Stomach (tissue), 9 donors: Measurements from ENCODE around the gene SMIM17. TPM values are rescaled to one million over a fixed set of nuclear protein-coding genes. Genes with fewer than 3 reads are reported as not detected.

Source experiments
- DNase-seq, 2 donors: peaks; one replicate each; pipeline versions ENCODE4 v3.0.0 to v3.0.0-alpha.2; 2013 to 2019
- H3K27ac ChIP-seq, 5 donors: fragments of 200-600 bp in 4 of 5; sonication (generic) in 4 of 5; one replicate each; pipeline ENCODE4 v1.5.1; 2013 to 2019; ENCODE audit warnings: mild to moderate bottlenecking in 1 of 5, moderate library complexity in 1 of 5
- H3K27me3 ChIP-seq, 3 donors: fragments of 200-600 bp; sonication (generic); one replicate each; pipeline ENCODE4 v1.5.1; 2017 to 2019; ENCODE audit warnings: mixed run types in 1 of 3
- H3K36me3 ChIP-seq, 4 donors: fragments of 200-600 bp; sonication (generic); 1 replicate in 3 of 4; 2 replicates in 1 of 4; pipeline ENCODE4 v1.5.1; 2016 to 2019
- H3K4me1 ChIP-seq, 4 donors: fragments of 200-600 bp; sonication (generic); one replicate each; pipeline ENCODE4 v1.5.1; 2016 to 2019
- H3K4me3 ChIP-seq, 4 donors: fragments of 200-600 bp; sonication (generic) in 3 of 4; one replicate each; pipeline ENCODE4 v1.5.1; 2016 to 2019; ENCODE audit warnings: mild to moderate bottlenecking in 1 of 4
- H3K9me3 ChIP-seq, 4 donors: fragments of 200-600 bp; sonication (generic); one replicate each; pipeline ENCODE4 v1.5.1; 2016 to 2019
- EP300 ChIP-seq: sonication (generic); formaldehyde crosslinking; IDR thresholded peaks from one replicate; pipeline ENCODE4 v1.6.1; 2017; ENCODE audit warnings: antibody characterized with exemption
- POLR2A ChIP-seq, 4 donors: fragments of 450-650 bp; IDR thresholded peaks; one replicate each; pipeline ENCODE4 v1.6.1; 2016; ENCODE audit warnings: antibody characterized with exemption in 4 of 4, control low read depth in 2 of 4, mild to moderate bottlenecking in 1 of 4, moderate library complexity in 1 of 4
- POLR2AphosphoS5 ChIP-seq, 3 donors: sonication (generic); formaldehyde crosslinking; IDR thresholded peaks; one replicate each; pipeline ENCODE4 v1.6.1; 2016; ENCODE audit warnings: antibody characterized with exemption in 3 of 3
- WGBS, 5 donors: extraction: QIAGEN DNeasy Blood & Tissue Kit in 3 of 5; methylation state at CpG; one replicate each; pipeline versions ENCODE4 v1.1.5 to v1.1.7; 2013 to 2018; 5-methylcytosine and 5-hydroxymethylcytosine counted together
- intact Hi-C: fragments of 100-400 bp; cut with DNase I; formaldehyde crosslinking; loops from one replicate; pipeline ENCODE4 v1.15.1; 2023; ENCODE audit warnings: low total_unique reads
- polyA plus RNA-seq, 3 donors: library from polyadenylated mRNA; stranded (reverse); fragments of 200-250 nt; gene quantifications; one replicate each; pipeline ENCODE4 v1.2.3, GENCODE V29; 2013
- total RNA-seq, 5 donors: library from RNA; depleted of rRNA; stranded (reverse); fragments of >200 nt; gene quantifications; one replicate each; pipeline versions ENCODE4 v1.1.0 to v1.2.3, GENCODE V29; 2014 to 2016
- TF ChIP-seq, protein P1 (sequence below), 7 experiments: fragments of 450-650 bp in 4 of 7; fragments of 200-600 bp in 3 of 7; sonication (generic) in 3 of 7; IDR thresholded peaks; one replicate each; pipeline ENCODE4 v1.5.1; 2016 to 2019; ENCODE audit warnings: antibody characterized with exemption in 7 of 7, control low read depth in 2 of 7, mild to moderate bottlenecking in 1 of 7
- donor health status: healthy with polysubstance abuse.
- donor health status: Bipolar disorder and iron deficiency.
- donor health status: healthy.

Gene SMIM17
- total and polyA plus RNA-seq, 8 donors, result 0.13 to 1.1 TPM; not detected in 6

DNA sequence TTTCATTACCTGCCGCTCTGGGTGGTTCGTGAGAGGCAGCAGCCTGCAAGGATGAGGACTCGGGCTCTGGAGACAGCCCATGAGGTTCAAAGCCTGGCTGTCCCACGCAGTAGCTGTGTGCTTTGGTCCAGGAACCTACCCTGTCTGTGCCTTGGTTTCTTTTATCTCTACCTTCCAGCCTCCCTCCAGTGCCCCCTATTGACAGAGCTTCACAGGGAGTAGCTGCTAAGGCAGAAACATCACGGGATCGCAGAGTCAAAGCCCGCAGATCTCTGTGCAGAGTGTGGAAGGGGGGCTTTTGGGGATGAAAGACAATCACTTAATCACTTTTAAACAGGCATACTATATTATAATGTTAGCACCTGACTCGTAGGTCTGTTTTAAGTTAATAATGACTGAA, 31.7 kb upstream of the SMIM17 start:
- Histone ChIP-seq H3K36me3 (peaks cover 3 to 73% (median 43%) of the 10 kb centered on the region in 4 donors), H3K9me3 (peaks cover 30 to 100% (median 77%) of the 10 kb centered on the region in 4 donors), H3K27ac (no peak overlapping the region), H3K27me3 (no peaks in the 10 kb centered on the region), H3K4me3 (no peak overlapping the region), H3K4me1 (no peaks in the 10 kb centered on the region)
- TF ChIP-seq POLR2A (IDR thresholded peaks at IDR 0.05) (no peak), EP300 (no peak), POLR2AphosphoS5 (IDR thresholded peaks at IDR 0.05) (no peak)
- TF ChIP-seq, protein P1, sequence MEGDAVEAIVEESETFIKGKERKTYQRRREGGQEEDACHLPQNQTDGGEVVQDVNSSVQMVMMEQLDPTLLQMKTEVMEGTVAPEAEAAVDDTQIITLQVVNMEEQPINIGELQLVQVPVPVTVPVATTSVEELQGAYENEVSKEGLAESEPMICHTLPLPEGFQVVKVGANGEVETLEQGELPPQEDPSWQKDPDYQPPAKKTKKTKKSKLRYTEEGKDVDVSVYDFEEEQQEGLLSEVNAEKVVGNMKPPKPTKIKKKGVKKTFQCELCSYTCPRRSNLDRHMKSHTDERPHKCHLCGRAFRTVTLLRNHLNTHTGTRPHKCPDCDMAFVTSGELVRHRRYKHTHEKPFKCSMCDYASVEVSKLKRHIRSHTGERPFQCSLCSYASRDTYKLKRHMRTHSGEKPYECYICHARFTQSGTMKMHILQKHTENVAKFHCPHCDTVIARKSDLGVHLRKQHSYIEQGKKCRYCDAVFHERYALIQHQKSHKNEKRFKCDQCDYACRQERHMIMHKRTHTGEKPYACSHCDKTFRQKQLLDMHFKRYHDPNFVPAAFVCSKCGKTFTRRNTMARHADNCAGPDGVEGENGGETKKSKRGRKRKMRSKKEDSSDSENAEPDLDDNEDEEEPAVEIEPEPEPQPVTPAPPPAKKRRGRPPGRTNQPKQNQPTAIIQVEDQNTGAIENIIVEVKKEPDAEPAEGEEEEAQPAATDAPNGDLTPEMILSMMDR (IDR thresholded peaks at IDR 0.05), result no peak
- intact Hi-C loops, result no loop called here
- DNase-seq, result no peak
- 68 to 77% (median 73%) methylated on average over 7 to 8 of the region's 8 CpGs for WGBS, 5 donors

DNA sequence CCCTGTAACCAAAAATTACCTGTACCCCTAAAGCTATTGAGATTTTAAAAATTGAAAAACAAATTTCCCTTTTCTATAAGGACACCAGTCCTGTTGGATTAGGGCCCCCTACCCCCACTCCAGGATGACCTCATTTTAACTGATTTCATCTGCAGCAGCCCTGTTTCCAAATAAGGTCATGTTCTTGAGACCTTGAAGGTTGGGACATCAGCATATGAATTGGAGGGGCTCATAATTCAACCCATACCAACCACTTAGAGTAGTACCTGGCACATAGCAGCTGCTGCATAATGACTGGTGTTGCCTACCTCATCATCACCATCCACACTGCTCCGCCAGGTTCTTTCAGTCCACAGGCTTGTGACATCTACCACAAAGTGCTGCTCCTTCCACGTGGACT, 30.2 kb upstream of the SMIM17 start:
- peaks cover 23 to 100% (median 72%) of the 10 kb centered on the region in 4 donors for H3K9me3 ChIP-seq
- DNase-seq, result no peak
- TF ChIP-seq, protein P1 (IDR thresholded peaks at IDR 0.05), result no peak
- H3K36me3 ChIP-seq, result peaks cover 10 to 79% (median 51%) of the 10 kb centered on the region in 4 donors
- 79 to 94% (median 91%) methylated on average over 2 of the region's 2 CpGs for WGBS, 5 donors
- H3K27ac ChIP-seq, result no peak overlapping the region
- intact Hi-C loops, result no loop called here
- H3K27me3 ChIP-seq, result no peaks in the 10 kb centered on the region
- no peaks in the 10 kb centered on the region for H3K4me1 ChIP-seq
- no peak overlapping the region for H3K4me3 ChIP-seq

DNA sequence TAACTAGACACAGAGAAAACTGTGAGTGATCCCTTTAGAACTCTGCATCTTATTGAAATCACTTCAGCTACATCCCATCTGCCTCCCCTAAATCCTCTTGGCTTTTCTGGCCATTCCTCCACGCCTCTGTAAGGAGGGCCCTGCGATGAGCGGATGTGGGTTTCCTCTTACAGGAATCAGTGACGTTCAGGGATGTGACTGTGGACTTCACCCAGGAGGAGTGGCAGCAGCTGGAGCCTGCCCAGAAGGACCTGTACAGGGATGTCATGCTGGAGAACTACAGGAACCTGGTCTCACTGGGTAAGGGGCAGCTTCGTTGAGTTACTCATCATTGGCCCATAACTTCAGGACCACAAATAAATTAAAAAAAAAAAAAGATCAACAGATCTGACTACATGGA, 29.3 kb upstream of the SMIM17 start:
- intact Hi-C loops, result no loop called here
- H3K36me3 ChIP-seq, result peaks cover 12 to 84% (median 60%) of the 10 kb centered on the region in 4 donors
- DNase-seq, result no peak
- WGBS, 5 donors, result 81 to 92% (median 90%) methylated on average over 5 of the region's 5 CpGs
- H3K4me3 ChIP-seq, result no peak overlapping the region
- no peaks in the 10 kb centered on the region for H3K4me1 ChIP-seq
- H3K9me3 ChIP-seq, result peaks cover 22 to 100% (median 70%) of the 10 kb centered on the region in 4 donors
- TF ChIP-seq EP300 (no peak), POLR2A (IDR thresholded peaks at IDR 0.05) (no peak), POLR2AphosphoS5 (IDR thresholded peaks at IDR 0.05) (no peak)
- TF ChIP-seq, protein P1 (IDR thresholded peaks at IDR 0.05), result no peak
- H3K27me3 ChIP-seq, result no peaks in the 10 kb centered on the region
- no peak overlapping the region for H3K27ac ChIP-seq

DNA sequence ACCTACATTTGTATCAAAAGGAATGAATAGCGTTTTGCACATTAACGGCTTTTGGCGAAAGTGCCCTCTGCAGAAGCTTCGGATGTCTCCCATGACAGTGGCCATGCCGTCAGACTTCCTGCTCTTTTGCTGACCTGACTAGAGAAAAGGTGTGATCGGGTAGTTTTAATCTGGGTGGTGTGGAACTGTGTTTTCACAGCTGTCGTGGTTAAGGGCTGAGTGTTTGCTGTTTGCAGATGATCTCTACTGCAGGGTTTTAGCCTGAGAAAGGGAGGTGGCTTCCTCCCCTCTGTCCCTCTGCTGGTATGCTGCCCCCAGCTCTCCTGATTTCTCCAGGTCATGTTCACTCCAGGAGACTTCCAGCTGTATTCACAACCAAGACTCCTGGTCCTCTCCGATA, 25.4 kb upstream of the SMIM17 start:
- H3K27me3 ChIP-seq, result no peaks in the 10 kb centered on the region
- intact Hi-C loops, result no loop called here
- no peaks in the 10 kb centered on the region for H3K4me1 ChIP-seq
- WGBS, 5 donors, result 93 to 98% (median 96%) methylated on average over 8 of the region's 8 CpGs
- no peak overlapping the region for H3K27ac ChIP-seq
- peaks cover 26 to 92% (median 59%) of the 10 kb centered on the region in 4 donors for H3K36me3 ChIP-seq
- H3K9me3 ChIP-seq, result peaks cover 25 to 100% (median 75%) of the 10 kb centered on the region in 4 donors
- no peak for DNase-seq
- H3K4me3 ChIP-seq, result no peak overlapping the region
- TF ChIP-seq POLR2A (IDR thresholded peaks at IDR 0.05) (no peak), EP300 (no peak), POLR2AphosphoS5 (IDR thresholded peaks at IDR 0.05) (no peak)
- TF ChIP-seq, protein P1 (IDR thresholded peaks at IDR 0.05), result no peak
